ENCODE data around the gene TFCP2. TPM values are rescaled to one million over a fixed set of nuclear protein-coding genes. Genes with fewer than 3 reads are reported as not detected.

Gene TFCP2
- total RNA-seq, 2 experiments from 2014 or later: 9.4 to 11.7 TPM

DNA sequence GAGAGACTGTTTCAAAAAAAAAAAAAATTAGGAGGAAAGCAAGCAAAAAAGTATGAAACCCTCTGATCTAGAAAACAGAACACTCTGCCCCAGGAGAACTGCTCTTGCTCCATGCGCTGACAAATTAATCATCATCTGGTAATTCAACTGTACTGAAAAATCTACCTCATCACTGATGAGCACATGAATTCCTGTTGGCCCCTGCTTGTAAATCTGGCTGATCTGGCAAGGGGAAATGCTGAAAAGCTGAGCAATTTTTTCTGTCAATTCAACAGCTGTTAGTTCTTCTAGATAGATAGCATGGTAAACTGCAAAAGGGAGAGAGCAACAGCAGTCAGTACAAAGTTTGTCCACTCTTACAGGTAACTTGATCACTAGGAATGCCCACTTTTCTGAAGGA lies 74.3 kb downstream of the TFCP2 start:
- Mint-ChIP-seq H3K36me3 (ENCODE audit: low read depth) (peaks cover 90% of the 10 kb centered on the region), H3K27me3 (no peaks in the 10 kb centered on the region), H3K4me3 (no peak overlapping the region), H3K27ac (no peak overlapping the region), H3K9me3 (no peaks in the 10 kb centered on the region), H3K4me1 (ENCODE audit: low read depth) (no peaks in the 10 kb centered on the region)
- intact Hi-C loops (cut with DNase I, micrococcal nuclease): no loop called here
- no peak for TF ChIP-seq CTCF (IDR thresholded peaks at IDR 0.05)
- Histone ChIP-seq H3K27ac (ENCODE audit: low read depth in 1 of 2, low read length in 2 of 2) (no peak overlapping the region), H3K4me3 (ENCODE audit: low read length) (no peak overlapping the region), H3K27me3 (ENCODE audit: control insufficient read depth in 1 of 2, insufficient read depth in 2 of 2, low read length in 2 of 2) (no peaks in the 10 kb centered on the region), H3K36me3 (ENCODE audit: insufficient read depth, low read length) (peaks cover 87% of the 10 kb centered on the region), H3K9me3 (ENCODE audit: control insufficient read depth in 1 of 2, insufficient read depth in 1 of 2, low read length in 2 of 2) (no peaks in the 10 kb centered on the region), H3K4me1 (ENCODE audit: insufficient read depth, low read length) (no peaks in the 10 kb centered on the region)
- DNase-seq: no peak
- ATAC-seq (ENCODE audit: poor library complexity): no peak
- POLR2A ChIA-PET: no interaction called here
- CTCF ChIA-PET: no interaction called here

DNA sequence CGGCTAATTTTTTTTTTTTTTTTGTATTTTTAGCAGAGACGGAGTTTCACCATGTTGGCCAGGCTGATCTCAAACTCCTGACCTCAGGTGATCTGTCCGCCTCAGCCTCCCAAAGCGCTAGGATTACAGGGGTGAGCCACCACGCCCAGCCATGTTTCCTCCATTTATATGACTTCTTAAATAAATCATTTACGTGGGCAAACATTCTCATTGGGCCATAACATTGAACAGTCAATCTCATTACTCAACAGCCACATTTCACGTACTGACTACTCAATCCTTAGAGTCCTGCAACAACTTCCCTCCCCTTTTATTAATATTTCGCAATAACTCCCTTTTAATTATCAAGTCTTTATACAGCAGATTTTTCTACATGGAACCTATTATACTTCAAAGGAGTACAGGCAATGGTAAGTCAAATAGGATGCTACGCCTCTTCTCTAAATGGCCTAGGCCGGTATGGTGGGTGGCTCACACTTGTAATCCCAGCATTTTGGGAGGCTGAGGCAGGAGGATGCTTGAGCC lies 82.2 kb downstream of the TFCP2 start:
- no peak for TF ChIP-seq CTCF (IDR thresholded peaks at IDR 0.05)
- Mint-ChIP-seq H3K4me1 (ENCODE audit: low read depth) (no peaks in the 10 kb centered on the region), H3K9me3 (no peaks in the 10 kb centered on the region), H3K27ac (no peak overlapping the region), H3K36me3 (ENCODE audit: low read depth) (peaks cover 29% of the 10 kb centered on the region), H3K27me3 (no peaks in the 10 kb centered on the region), H3K4me3 (no peak overlapping the region)
- H3K36me3 ChIP-seq (ENCODE audit: insufficient read depth, low read length): peaks cover 27% of the 10 kb centered on the region
- DNase-seq (no peak), ATAC-seq (ENCODE audit: poor library complexity) (no peak)
- no peaks in the 10 kb centered on the region for H3K9me3 ChIP-seq (ENCODE audit: control insufficient read depth in 1 of 2, insufficient read depth in 1 of 2, low read length in 2 of 2)
- intact Hi-C loops (cut with DNase I, micrococcal nuclease): no loop called here
- H3K4me3 ChIP-seq (ENCODE audit: low read length): no peak overlapping the region
- POLR2A ChIA-PET: no interaction called here
- CTCF ChIA-PET: no interaction called here
- no peaks in the 10 kb centered on the region for H3K27me3 ChIP-seq (ENCODE audit: control insufficient read depth in 1 of 2, insufficient read depth in 2 of 2, low read length in 2 of 2)
- no peaks in the 10 kb centered on the region for H3K4me1 ChIP-seq (ENCODE audit: insufficient read depth, low read length)
- no peak overlapping the region for H3K27ac ChIP-seq (ENCODE audit: low read depth in 1 of 2, low read length in 2 of 2)

- Histone ChIP-seq H3K36me3 (ENCODE audit: insufficient read depth, low read length) (peaks cover 4% of the 10 kb centered on the region), H3K4me1 (ENCODE audit: insufficient read depth, low read length) (peaks cover 9% of the 10 kb centered on the region), H3K27ac (ENCODE audit: low read depth in 1 of 2, low read length in 2 of 2) (no peak overlapping the region), H3K4me3 (ENCODE audit: low read length) (no peak overlapping the region), H3K27me3 (ENCODE audit: control insufficient read depth in 1 of 2, insufficient read depth in 2 of 2, low read length in 2 of 2) (no peaks in the 10 kb centered on the region), H3K9me3 (ENCODE audit: control insufficient read depth in 1 of 2, insufficient read depth in 1 of 2, low read length in 2 of 2) (no peaks in the 10 kb centered on the region)
- Mint-ChIP-seq H3K4me1 (ENCODE audit: low read depth) (peaks cover 7% of the 10 kb centered on the region), H3K4me3 (no peak overlapping the region), H3K9me3 (no peaks in the 10 kb centered on the region), H3K27ac (no peak overlapping the region), H3K27me3 (no peaks in the 10 kb centered on the region), H3K36me3 (ENCODE audit: low read depth) (peaks cover 6% of the 10 kb centered on the region)
- no peak for TF ChIP-seq CTCF (IDR thresholded peaks at IDR 0.05)
- intact Hi-C loops (cut with DNase I, micrococcal nuclease): loop anchor here in 1 of 2 experiments (10.0 kb wide), 1 partner anchor 323 kb away; the partner anchor contains the start of gene ATF1
- ChIA-PET CTCF (no interaction called here), POLR2A (no interaction called here)
- ATAC-seq (ENCODE audit: poor library complexity): no peak
- no peak for DNase-seq
Observed at GRCh38 chr12:51087818-51088217, 85.1 kb downstream of the TFCP2 start.
